H1 (cell line): Measurements from ENCODE around the gene FHDC1. TPM values are rescaled to one million over a fixed set of nuclear protein-coding genes. Genes with fewer than 3 reads are reported as not detected.

Source experiments
- CTCF ChIA-PET: fragments of 300-600 bp; sonication (Branson Sonifier 250); formaldehyde crosslinking; loops from one replicate; lab custom pipeline; 2021; ENCODE audit not compliant: partially characterized antibody; lab: Charles Lee
- POLR2A ChIA-PET: fragments of 300-600 bp; sonication (Branson Sonifier 250); formaldehyde crosslinking; loops from one replicate; lab custom pipeline; 2021; ENCODE audit warnings: inconsistent platforms; ENCODE audit not compliant: partially characterized antibody; lab: Charles Lee
- DNase-seq, 2 experiments: peaks; one replicate each; pipeline versions ENCODE4 v3.0.0 to v3.0.0-alpha.2; 2010 to 2022; ENCODE audit warnings: low spot score in 2 of 2, low read depth in 1 of 2, mixed read lengths in 1 of 2
- FAIRE-seq: peaks from 2 replicates; lab custom pipeline; 2011; peaks lifted over from hg19 to GRCh38; lab: Jason Lieb, UNC
- H2AFZ ChIP-seq: 2 replicates; pipeline ENCODE4 v1.8.1; 2012; ENCODE audit warnings: low read length, inconsistent platforms
- H2AK5ac ChIP-seq: 2 replicates; pipeline ENCODE4 v1.6.1; 2013; ENCODE audit warnings: low read depth, low read length
- H2BK120ac ChIP-seq: replicated peaks from 2 replicates; pipeline ENCODE3; 2013; ENCODE audit warnings: low read depth, low read length, inconsistent platforms
- H2BK12ac ChIP-seq: 2 replicates; pipeline ENCODE4 v1.6.1; 2013; ENCODE audit warnings: low read depth, low read length
- H2BK15ac ChIP-seq: 2 replicates; pipeline ENCODE4 v1.6.1; 2013; ENCODE audit warnings: low read length
- H2BK20ac ChIP-seq: 2 replicates; pipeline ENCODE4 v1.6.1; 2013; ENCODE audit warnings: low read length
- H2BK5ac ChIP-seq: 2 replicates; pipeline ENCODE4 v1.6.1; 2013; ENCODE audit warnings: low read depth, low read length
- H3K14ac ChIP-seq: 2 replicates; pipeline ENCODE4 v1.6.1; 2013; ENCODE audit warnings: inconsistent platforms; ENCODE audit not compliant: insufficient read length
- H3K18ac ChIP-seq: 2 replicates; pipeline ENCODE4 v1.6.1; 2013; ENCODE audit warnings: low read length; ENCODE audit errors: extremely low read depth
- H3K23ac ChIP-seq: 2 replicates; pipeline ENCODE4 v1.6.1; 2013; ENCODE audit warnings: inconsistent platforms; ENCODE audit not compliant: insufficient read length
- H3K23me2 ChIP-seq: 2 replicates; pipeline ENCODE4 v1.6.1; 2013; ENCODE audit warnings: low read depth, low read length
- H3K27ac ChIP-seq: 2 replicates; pipeline ENCODE4 v1.6.1; 2011; ENCODE audit warnings: low read depth, low read length, inconsistent platforms
- H3K27me3 ChIP-seq, 4 experiments: replicated peaks in 1 of 4; 1 replicate in 1 of 4; 2 replicates in 3 of 4; pipeline versions ENCODE4 v1.6.1 to v1.8.1; 2011 to 2013; ENCODE audit warnings: low read length in 3 of 4, mild to moderate bottlenecking in 3 of 4, inconsistent platforms in 2 of 4, mixed read lengths in 2 of 4, moderate library complexity in 1 of 4; ENCODE audit not compliant: control insufficient read depth in 3 of 4, insufficient read depth in 3 of 4; ENCODE audit errors: extremely low read depth in 1 of 4
- H3K36me3 ChIP-seq, 4 experiments: 2 replicates each; pipeline versions ENCODE4 v1.6.1 to v1.8.1; 2011 to 2013; ENCODE audit warnings: mild to moderate bottlenecking in 4 of 4, low read length in 3 of 4, moderate library complexity in 2 of 4, control low read depth in 1 of 4, inconsistent platforms in 1 of 4; ENCODE audit not compliant: insufficient read depth in 4 of 4, control insufficient read depth in 2 of 4
- H3K4ac ChIP-seq: replicated peaks from 2 replicates; pipeline ENCODE3; 2013; ENCODE audit warnings: low read length, low read depth, mixed read lengths, inconsistent platforms; ENCODE audit not compliant: insufficient read length
- H3K4me1 ChIP-seq, 4 experiments: replicated peaks in 1 of 4; 1 replicate in 1 of 4; 2 replicates in 3 of 4; pipeline versions ENCODE4 v1.6.1 to v1.8.1; 2011 to 2013; ENCODE audit warnings: low read length in 3 of 4, inconsistent platforms in 2 of 4, mixed read lengths in 1 of 4; ENCODE audit not compliant: insufficient read depth in 4 of 4, control insufficient read depth in 3 of 4
- H3K4me2 ChIP-seq, 2 experiments: 2 replicates each; pipeline versions ENCODE4 v1.6.1 to v1.8.1; 2011 to 2013; ENCODE audit warnings: low read depth in 2 of 2, low read length in 2 of 2, control low read depth in 1 of 2, inconsistent platforms in 1 of 2, mild to moderate bottlenecking in 1 of 2; ENCODE audit not compliant: insufficient read depth in 1 of 2
- H3K4me3 ChIP-seq, 4 experiments: fragments of 200-600, 300-600 bp in 1 of 4; sonication (generic), shearing (Covaris generic), sonication (Bioruptor Twin) in 1 of 4; 2 replicates each; pipeline versions ENCODE4 v1.5.1 to v1.8.1; 2011 to 2016; ENCODE audit warnings: low read length in 4 of 4, low read depth in 3 of 4, control low read depth in 2 of 4, inconsistent platforms in 2 of 4, mild to moderate bottlenecking in 2 of 4, mixed read lengths in 1 of 4, moderate library complexity in 1 of 4; ENCODE audit not compliant: insufficient read depth in 2 of 4; ENCODE audit errors: extremely low read depth in 1 of 4
- H3K56ac ChIP-seq: replicated peaks from 2 replicates; pipeline ENCODE3; 2013; ENCODE audit warnings: low read depth, mild to moderate bottlenecking, mixed read lengths, low read length, inconsistent platforms; ENCODE audit not compliant: insufficient read length
- H3K79me1 ChIP-seq: 2 replicates; pipeline ENCODE4 v1.6.1; 2013; ENCODE audit warnings: low read depth, low read length, control low read depth
- H3K79me2 ChIP-seq, 2 experiments: 2 replicates each; pipeline versions ENCODE4 v1.6.1 to v1.8.1; 2012 to 2013; ENCODE audit warnings: low read length in 2 of 2, mild to moderate bottlenecking in 2 of 2, inconsistent platforms in 1 of 2; ENCODE audit not compliant: insufficient read depth in 2 of 2, control insufficient read depth in 1 of 2
- H3K9ac ChIP-seq, 4 experiments: replicated peaks in 1 of 4; 1 replicate in 1 of 4; 2 replicates in 3 of 4; pipeline versions ENCODE4 v1.6.1 to v1.8.1; 2011 to 2013; ENCODE audit warnings: low read depth in 3 of 4, low read length in 3 of 4, control low read depth in 2 of 4, mild to moderate bottlenecking in 2 of 4, moderate library complexity in 2 of 4, inconsistent platforms in 1 of 4; ENCODE audit errors: extremely low read depth in 1 of 4
- H3K9me3 ChIP-seq, 2 experiments: 2 replicates each; pipeline versions ENCODE4 v1.6.1 to v1.8.1; 2012 to 2013; ENCODE audit warnings: mild to moderate bottlenecking in 2 of 2, moderate library complexity in 2 of 2, control low read depth in 1 of 2, inconsistent platforms in 1 of 2, low read depth in 1 of 2, low read length in 1 of 2, mixed read lengths in 1 of 2; ENCODE audit not compliant: insufficient read depth in 2 of 2
- H4K20me1 ChIP-seq, 2 experiments: replicated peaks in 1 of 2; 2 replicates each; pipeline versions ENCODE3 to v1.8.1; 2011 to 2013; ENCODE audit warnings: inconsistent platforms in 2 of 2, low read length in 2 of 2, mild to moderate bottlenecking in 1 of 2; ENCODE audit not compliant: insufficient read depth in 2 of 2, control insufficient read depth in 1 of 2
- H4K5ac ChIP-seq: 2 replicates; pipeline ENCODE4 v1.6.1; 2013; ENCODE audit warnings: low read length, low read depth, mixed read lengths, inconsistent platforms; ENCODE audit not compliant: insufficient read length
- H4K8ac ChIP-seq: 2 replicates; pipeline ENCODE4 v1.8.0; 2013; ENCODE audit warnings: mild to moderate bottlenecking, moderate library complexity, low read length, inconsistent platforms; ENCODE audit not compliant: insufficient read depth; ENCODE audit errors: extremely low read depth
- H4K91ac ChIP-seq: replicated peaks from 2 replicates; pipeline ENCODE3; 2013; ENCODE audit warnings: low read length, mixed read lengths, inconsistent platforms; ENCODE audit not compliant: insufficient read length
- GABPA ChIP-seq: IDR thresholded peaks from 2 replicates; pipeline ENCODE4 v1.6.1; 2011; ENCODE audit warnings: mild to moderate bottlenecking, low read length, moderate library complexity, borderline replicate concordance; ENCODE audit not compliant: insufficient read depth
- POU5F1 ChIP-seq: IDR thresholded peaks from 2 replicates; pipeline ENCODE4 v1.6.1; 2011; ENCODE audit warnings: low read depth, mild to moderate bottlenecking, low read length, moderate library complexity
- TEAD4 ChIP-seq: IDR thresholded peaks from 2 replicates; pipeline ENCODE4 v1.6.1; 2012; ENCODE audit warnings: low read depth, low read length, inconsistent platforms, mixed read lengths
- WGBS, 2 experiments: shearing (Covaris generic) in 1 of 2; methylation state at CpG; one replicate each; pipeline versions ENCODE4 v1.1.6 to v1.1.7; 2013 to 2015; ENCODE audit warnings: low lambda C conversion rate in 2 of 2, mixed read lengths in 2 of 2, inconsistent platforms in 1 of 2, low coverage in 1 of 2, missing lambda C conversion rate in 1 of 2; ENCODE audit not compliant: insufficient replicate concordance in 2 of 2, insufficient coverage in 1 of 2, insufficient read length in 1 of 2; ENCODE audit errors: extremely low coverage in 1 of 2, missing lambda C conversion rate in 1 of 2; 5-methylcytosine and 5-hydroxymethylcytosine counted together
- polyA plus RNA-seq, 7 experiments: library from polyadenylated mRNA; depleted of rRNA in 3 of 7; stranded (reverse) in 5 of 7; unstranded in 2 of 7; fragments of >200 nt in 5 of 7; fragments of 200-250 nt in 2 of 7; gene quantifications; 1 replicate in 5 of 7; 2 replicates in 1 of 7; 4 replicates in 1 of 7; pipeline versions ENCODE4 v1.2.1 to v1.2.3, GENCODE V29; 2011 to 2013; ENCODE audit warnings: missing spikeins in 2 of 7, mixed read lengths in 2 of 7
- total RNA-seq: library from RNA; stranded (reverse); fragmentation: NEBNext Ultra II Directional; extraction: Animal tissue kit (Norgen Biotek cat#: 25700); gene quantifications from 2 replicates; pipeline ENCODE4 v1.2.1, GENCODE V29; 2021

FHDC1 gene
- total and polyA plus RNA-seq, 2 of the 8 experiments (the other 6 are each of a cell fraction or from before 2014, with no cell fraction given), result 6.4 to 28.6 TPM

DNA sequence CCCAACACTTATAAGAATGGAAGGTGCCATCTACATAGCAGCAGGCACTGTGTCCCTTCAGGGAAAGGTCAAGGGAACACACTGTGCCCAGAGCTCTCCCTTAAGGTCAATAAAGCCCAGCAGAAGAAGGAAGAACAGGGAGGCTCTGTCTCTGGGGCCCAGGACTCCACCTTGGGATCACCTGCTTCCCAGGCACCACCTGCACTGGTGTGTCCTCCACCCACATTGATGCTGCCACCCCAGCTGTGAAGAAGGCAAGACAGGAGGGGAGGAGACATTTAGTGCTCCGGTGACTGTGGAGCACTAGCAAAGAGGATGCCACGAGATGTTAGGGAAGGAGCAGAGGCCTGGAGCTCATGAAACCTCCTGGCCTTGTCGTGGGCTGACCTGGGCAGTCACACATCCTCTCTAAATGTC is 53.4 kb downstream of the FHDC1 start:
- H2BK120ac ChIP-seq, result no peak overlapping the region
- H3K56ac ChIP-seq, result no peak overlapping the region
- no peaks in the 10 kb centered on the region for H3K27me3 ChIP-seq
- no peaks in the 10 kb centered on the region for H3K4me1 ChIP-seq
- ChIA-PET CTCF (interaction anchor here (0.8 to 2.9 kb wide), 3 partner anchors 14 to 138 kb away, joined by 3 to 11 read pairs (median 3); no protein-coding TSS in a partner anchor), POLR2A (no interaction called here)
- H2BK15ac ChIP-seq, result no peak overlapping the region
- H3K9me3 ChIP-seq, result no peaks in the 10 kb centered on the region
- H4K5ac ChIP-seq, result no peak overlapping the region
- no peak overlapping the region for H2BK20ac ChIP-seq
- WGBS, 2 experiments, result 85% methylated on average over 3 of the region's 3 CpGs; no CpG with 5 or more reads in 1 of the 2 experiments
- TF ChIP-seq GABPA (no peak), POU5F1 (no peak), TEAD4 (no peak)
- no peak overlapping the region for H3K4me3 ChIP-seq
- H2AFZ ChIP-seq, result no peak overlapping the region
- no peak overlapping the region for H3K27ac ChIP-seq
- H2AK5ac ChIP-seq, result no peak overlapping the region
- H3K4ac ChIP-seq, result no peak overlapping the region
- H3K18ac ChIP-seq, result no peak overlapping the region
- no peaks in the 10 kb centered on the region for H3K79me1 ChIP-seq
- no peak overlapping the region for H2BK5ac ChIP-seq
- no peak overlapping the region; the same call in 1 of the 2 replicates for H4K8ac ChIP-seq
- H3K23ac ChIP-seq, result no peak overlapping the region
- no peaks in the 10 kb centered on the region for H3K36me3 ChIP-seq
- no peak overlapping the region for H4K91ac ChIP-seq
- H4K20me1 ChIP-seq, result no peaks in the 10 kb centered on the region
- no peak overlapping the region for H3K4me2 ChIP-seq
- no peak for DNase-seq
- no peak overlapping the region for H3K14ac ChIP-seq
- no peaks in the 10 kb centered on the region for H3K79me2 ChIP-seq
- no peak for FAIRE-seq
- H2BK12ac ChIP-seq, result no peak overlapping the region
- H3K23me2 ChIP-seq, result no peaks in the 10 kb centered on the region
- H3K9ac ChIP-seq, result no peak overlapping the region
